HG02798 (cell line): ENCODE data around the gene HOXC6.
A peak's percentile ranks its signal among the peaks of the same experiment; 100 is the strongest.

Experiments
- ATAC-seq: cut with Tn5 transposase; IDR thresholded peaks from one replicate; pipeline ENCODE4 v1.9.1; 2021; ENCODE audit warnings: mild to moderate bottlenecking; ENCODE audit not compliant: unreplicated experiment, poor library complexity

Gene HOXC6

DNA sequence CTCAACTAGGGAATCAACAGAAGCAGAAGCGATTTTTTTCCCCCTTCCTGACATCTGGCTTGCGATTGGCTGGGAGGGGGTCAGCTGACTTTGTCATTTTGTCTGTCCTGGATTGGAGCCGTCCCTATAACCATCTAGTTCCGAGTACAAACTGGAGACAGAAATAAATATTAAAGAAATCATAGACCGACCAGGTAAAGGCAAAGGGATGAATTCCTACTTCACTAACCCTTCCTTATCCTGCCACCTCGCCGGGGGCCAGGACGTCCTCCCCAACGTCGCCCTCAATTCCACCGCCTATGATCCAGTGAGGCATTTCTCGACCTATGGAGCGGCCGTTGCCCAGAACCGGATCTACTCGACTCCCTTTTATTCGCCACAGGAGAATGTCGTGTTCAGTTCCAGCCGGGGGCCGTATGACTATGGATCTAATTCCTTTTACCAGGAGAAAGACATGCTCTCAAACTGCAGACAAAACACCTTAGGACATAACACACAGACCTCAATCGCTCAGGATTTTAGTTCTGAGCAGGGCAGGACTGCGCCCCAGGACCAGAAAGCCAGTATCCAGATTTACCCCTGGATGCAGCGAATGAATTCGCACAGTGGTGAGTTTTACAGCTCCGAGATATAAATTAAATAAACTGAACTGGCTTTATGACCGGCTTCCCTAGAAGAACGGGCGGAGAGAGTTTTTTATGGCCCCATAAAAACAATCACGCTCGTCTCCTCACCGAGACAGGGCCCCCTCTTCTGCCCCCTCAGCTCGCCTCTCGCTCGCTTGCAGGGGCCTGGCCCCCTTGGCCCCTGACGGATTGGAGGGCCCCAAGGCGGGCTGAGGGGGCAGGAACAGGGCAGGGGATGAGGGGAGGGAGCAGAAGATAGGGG lies at the start of gene HOXC6:
Gene HOXC6 (plus strand): TSS at position 127 of the 888 bp plus-strand sequence. CDS start 82 bp downstream, at position 209.
- ATAC-seq = no peak

- ATAC-seq = no peak
Measured at GRCh38 chr12:53978477-53979356, 49.5 kb upstream of the HOXC6 start.

GRCh38 chr12:53980104-53980801 lies 48.0 kb upstream of the HOXC6 start:
- ATAC-seq = no peak

- ATAC-seq = no peak
Measured at GRCh38 chr12:53980802-53981496, 47.3 kb upstream of the HOXC6 start.

GRCh38 chr12:53981634-53982565 lies 46.3 kb upstream of the HOXC6 start:
- ATAC-seq = no peak

GRCh38 chr12:53982648-53983567 lies 45.3 kb upstream of the HOXC6 start:
- ATAC-seq = no peak

- ATAC-seq = no peak
Measured at GRCh38 chr12:53983568-53983949, 44.7 kb upstream of the HOXC6 start.

GRCh38 chr12:53983950-53984572 lies 44.2 kb upstream of the HOXC6 start:
- ATAC-seq = no peak

DNA sequence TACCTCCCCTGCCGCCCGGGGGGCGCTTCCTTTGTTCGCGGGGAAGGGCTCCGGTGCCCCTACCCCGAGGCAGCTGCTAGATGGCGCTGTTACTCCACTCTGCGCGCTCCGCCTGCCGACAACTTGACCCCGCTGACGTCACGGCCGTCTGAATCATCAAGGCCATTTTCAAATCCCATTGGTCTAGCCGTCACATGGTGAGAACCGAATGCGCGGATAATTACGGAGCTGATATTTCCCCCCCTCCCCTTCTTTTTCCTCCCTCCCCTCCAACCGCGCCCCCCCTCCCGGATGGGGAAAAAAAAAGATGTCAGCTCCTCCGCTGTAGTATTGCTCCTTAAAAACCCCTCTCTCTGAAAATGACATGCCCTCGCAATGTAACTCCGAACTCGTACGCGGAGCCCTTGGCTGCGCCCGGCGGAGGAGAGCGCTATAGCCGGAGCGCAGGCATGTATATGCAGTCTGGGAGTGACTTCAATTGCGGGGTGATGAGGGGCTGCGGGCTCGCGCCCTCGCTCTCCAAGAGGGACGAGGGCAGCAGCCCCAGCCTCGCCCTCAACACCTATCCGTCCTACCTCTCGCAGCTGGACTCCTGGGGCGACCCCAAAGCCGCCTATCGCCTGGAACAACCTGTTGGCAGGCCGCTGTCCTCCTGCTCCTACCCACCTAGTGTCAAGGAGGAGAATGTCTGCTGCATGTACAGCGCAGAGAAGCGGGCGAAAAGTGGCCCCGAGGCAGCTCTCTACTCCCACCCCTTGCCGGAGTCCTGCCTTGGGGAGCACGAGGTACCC lies 43.1 kb upstream of the HOXC6 start, which contains the start of gene HOXC10:
Gene HOXC10 (plus strand): TSS at position 246 of the 791 bp plus-strand sequence. CDS start 114 bp downstream, at position 360.
- ATAC-seq = peak; percentile 67

DNA sequence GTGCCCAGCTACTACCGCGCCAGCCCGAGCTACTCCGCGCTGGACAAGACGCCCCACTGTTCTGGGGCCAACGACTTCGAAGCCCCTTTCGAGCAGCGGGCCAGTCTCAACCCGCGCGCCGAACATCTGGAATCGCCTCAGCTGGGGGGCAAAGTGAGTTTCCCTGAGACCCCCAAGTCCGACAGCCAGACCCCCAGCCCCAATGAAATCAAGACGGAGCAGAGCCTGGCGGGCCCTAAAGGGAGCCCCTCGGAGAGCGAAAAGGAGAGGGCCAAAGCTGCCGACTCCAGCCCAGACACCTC lies 42.6 kb upstream of the HOXC6 start:
- ATAC-seq = no peak

- ATAC-seq = no peak
Measured at GRCh38 chr12:53985994-53986685, 42.1 kb upstream of the HOXC6 start.

DNA sequence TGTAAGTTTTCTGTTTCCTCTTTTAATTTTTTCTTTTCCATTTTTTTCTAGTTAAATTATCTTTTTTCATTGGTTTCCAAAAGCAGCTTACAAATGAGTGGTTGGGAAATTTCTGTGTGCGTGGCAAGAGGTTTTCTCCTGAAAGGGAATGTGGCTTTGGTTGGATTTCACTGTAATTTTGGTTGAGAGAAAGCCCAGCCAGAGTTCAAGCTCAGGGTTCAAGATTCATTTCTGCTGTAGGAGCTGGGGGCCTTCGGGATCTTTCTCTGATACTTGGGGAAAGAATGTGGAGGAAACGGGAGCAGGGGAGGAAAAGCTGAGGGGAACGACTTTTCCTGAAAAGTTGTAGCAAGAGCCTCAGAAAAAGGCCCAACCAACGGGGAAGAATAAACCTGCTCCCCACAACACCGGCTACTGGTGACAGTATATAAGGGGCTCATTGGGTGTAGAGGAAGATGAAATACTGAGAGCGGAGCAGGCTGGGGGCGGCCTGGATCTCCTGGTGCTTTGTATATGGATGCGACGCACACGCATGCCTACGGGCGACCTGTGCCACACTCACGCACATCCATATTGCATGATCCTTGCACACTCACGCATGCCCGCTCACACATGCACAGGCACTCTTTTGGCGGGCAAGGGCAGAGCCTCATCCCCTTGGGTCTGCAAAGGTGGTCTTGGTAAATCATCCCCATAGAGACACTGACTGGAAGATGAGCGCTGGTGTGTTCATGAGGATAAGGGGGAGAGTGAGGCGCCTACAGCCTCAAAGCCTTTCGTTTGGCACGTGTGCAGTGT lies 41.4 kb upstream of the HOXC6 start:
- no peak for ATAC-seq

DNA sequence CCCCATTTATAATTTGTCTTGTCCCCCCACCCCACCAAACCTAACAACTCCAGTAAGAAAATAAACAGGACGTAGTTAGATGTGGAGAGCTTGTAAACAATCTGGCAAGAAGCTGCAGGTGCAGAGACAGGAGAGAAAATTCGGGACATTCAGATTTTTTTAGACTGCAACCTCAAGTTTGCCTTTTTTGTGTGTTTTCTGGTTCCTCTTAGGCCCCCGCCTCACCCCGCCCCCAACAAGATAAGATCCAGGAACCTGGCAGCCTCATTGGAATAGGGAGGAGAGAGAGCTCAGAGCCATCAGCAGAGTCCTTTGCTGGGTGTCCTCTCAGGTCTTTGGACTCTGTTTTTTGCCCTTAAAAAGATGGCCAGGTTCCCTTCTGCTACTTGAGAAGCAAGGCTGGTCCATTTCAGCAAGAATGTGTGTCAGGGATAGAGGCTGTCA lies 40.4 kb upstream of the HOXC6 start:
- no peak for ATAC-seq

GRCh38 chr12:53988541-53989226 lies 39.6 kb upstream of the HOXC6 start:
- no peak for ATAC-seq
